Esophagus (tissue), 2 donors: ENCODE data around the gene CATSPER3. TPM values are rescaled to one million over a fixed set of nuclear protein-coding genes. Genes with fewer than 3 reads are reported as not detected.
"Not testable (repeated sequence)": the region's sequence is repeated elsewhere in the genome, so short reads cannot be mapped to it uniquely, and the experiment has no call there.

Experiments
- H3K27ac ChIP-seq, 2 donors: one replicate each; pipeline ENCODE4 v1.5.1; 2013; ENCODE audit warnings: low read depth in 2 of 2, mild to moderate bottlenecking in 2 of 2, inconsistent platforms in 1 of 2, low read length in 1 of 2, moderate library complexity in 1 of 2
- H3K27me3 ChIP-seq, 2 donors: one replicate each; pipeline ENCODE4 v1.6.1; 2013; ENCODE audit warnings: low read length in 2 of 2, control low read depth in 1 of 2, mild to moderate bottlenecking in 1 of 2; ENCODE audit not compliant: insufficient read depth in 2 of 2, control insufficient read depth in 1 of 2
- H3K36me3 ChIP-seq, 2 donors: one replicate each; pipeline ENCODE4 v1.6.1; 2013; ENCODE audit warnings: low read length in 1 of 2; ENCODE audit not compliant: control insufficient read depth in 2 of 2, insufficient read depth in 2 of 2
- H3K4me1 ChIP-seq, 2 donors: one replicate each; pipeline ENCODE4 v1.6.1; 2013; ENCODE audit warnings: low read length in 1 of 2; ENCODE audit not compliant: control insufficient read depth in 2 of 2, insufficient read depth in 2 of 2
- H3K4me3 ChIP-seq, 2 donors: one replicate each; pipeline ENCODE4 v1.5.1; 2013; ENCODE audit warnings: low read length in 2 of 2, mild to moderate bottlenecking in 2 of 2, low read depth in 1 of 2, moderate library complexity in 1 of 2
- H3K9me3 ChIP-seq, 2 donors: one replicate each; pipeline ENCODE4 v1.6.1; 2013; ENCODE audit warnings: mild to moderate bottlenecking in 2 of 2, low read depth in 1 of 2, low read length in 1 of 2, moderate library complexity in 1 of 2; ENCODE audit not compliant: control insufficient read depth in 2 of 2, insufficient read depth in 1 of 2
- whole genome bisulfite sequencing, 2 donors: extraction: QIAGEN DNeasy Blood & Tissue Kit; methylation state at CpG; one replicate each; pipeline ENCODE4 v1.1.7; 2013; 5-methylcytosine and 5-hydroxymethylcytosine counted together
- polyA plus RNA-seq, 2 donors: library from polyadenylated mRNA; stranded (reverse); fragments of 200-250 nt; gene quantifications; one replicate each; pipeline ENCODE4 v1.2.3, GENCODE V29; 2013
- donor health status: healthy with polysubstance abuse.
- donor health status: Bipolar disorder and iron deficiency.

Gene CATSPER3
- polyA plus RNA-seq, 2 donors: 0.34 to 0.55 TPM

DNA sequence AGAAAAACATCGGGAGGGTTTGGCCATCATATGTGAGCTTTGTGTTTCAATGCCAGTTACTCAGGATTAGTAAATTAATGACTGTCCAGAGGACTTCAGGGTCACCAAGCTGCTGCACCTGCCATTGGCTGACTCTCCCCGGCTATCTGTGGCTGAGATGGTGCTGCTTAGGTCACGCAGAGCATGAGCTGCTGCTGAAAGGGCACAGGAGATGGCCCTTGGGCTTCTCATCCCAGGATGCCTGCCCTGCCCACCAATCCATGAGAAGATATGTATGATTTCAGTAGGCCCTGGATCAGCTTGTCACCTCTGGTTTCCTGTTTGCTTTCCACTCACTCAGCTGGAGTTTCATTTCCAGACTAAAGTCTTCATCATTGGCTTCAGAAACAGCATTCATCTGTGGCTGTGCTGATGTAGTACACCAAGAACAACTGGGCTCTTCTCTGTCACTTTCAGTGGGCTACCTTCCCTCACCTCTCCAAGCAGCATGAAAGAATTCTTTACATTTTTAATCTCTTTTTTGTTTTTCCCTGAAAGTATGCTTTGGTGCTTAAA lies 2.4 kb upstream of the CATSPER3 start:
- H3K4me1 ChIP-seq: peaks cover 0 to 3% of the 10 kb centered on the region in 2 donors
- no peak overlapping the region for H3K27ac ChIP-seq
- H3K9me3 ChIP-seq: no peaks in the 10 kb centered on the region
- no peaks in the 10 kb centered on the region for H3K27me3 ChIP-seq
- no peak overlapping the region for H3K4me3 ChIP-seq
- peaks cover 0 to 10% of the 10 kb centered on the region in 2 donors for H3K36me3 ChIP-seq
- 79 to 86% methylated on average over 3 of the region's 3 CpGs for WGBS, 2 donors

DNA sequence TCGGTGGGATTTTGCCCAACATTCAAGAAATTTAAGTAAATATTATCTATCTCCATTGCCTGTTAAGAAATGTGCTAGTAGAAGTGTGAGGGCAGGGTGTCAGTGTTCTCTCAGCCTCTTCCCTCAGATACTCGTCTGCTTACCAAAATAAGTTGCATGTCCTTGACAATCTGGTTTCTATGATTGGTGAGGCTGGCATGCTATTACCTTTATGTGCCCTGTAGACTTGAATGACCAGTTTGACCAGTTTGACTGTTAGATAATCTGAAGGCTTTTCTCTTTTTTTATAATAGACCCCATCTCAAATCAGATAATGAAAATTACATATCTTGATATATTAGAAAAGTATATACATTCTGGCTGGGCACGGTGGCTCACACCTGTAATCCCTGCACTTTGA lies 348 bp downstream of the CATSPER3 start:
- H3K27me3 ChIP-seq: no peaks in the 10 kb centered on the region
- no peaks in the 10 kb centered on the region for H3K9me3 ChIP-seq
- peaks cover 0 to 3% of the 10 kb centered on the region in 2 donors for H3K4me1 ChIP-seq
- WGBS, 2 donors: 75 to 81% methylated on average over 3 of the region's 3 CpGs
- no peak overlapping the region for H3K4me3 ChIP-seq
- H3K36me3 ChIP-seq: peaks cover 0 to 5% of the 10 kb centered on the region in 2 donors
- peak overlapping the region in 1 of 2 donors; percentile 6 for H3K27ac ChIP-seq

DNA sequence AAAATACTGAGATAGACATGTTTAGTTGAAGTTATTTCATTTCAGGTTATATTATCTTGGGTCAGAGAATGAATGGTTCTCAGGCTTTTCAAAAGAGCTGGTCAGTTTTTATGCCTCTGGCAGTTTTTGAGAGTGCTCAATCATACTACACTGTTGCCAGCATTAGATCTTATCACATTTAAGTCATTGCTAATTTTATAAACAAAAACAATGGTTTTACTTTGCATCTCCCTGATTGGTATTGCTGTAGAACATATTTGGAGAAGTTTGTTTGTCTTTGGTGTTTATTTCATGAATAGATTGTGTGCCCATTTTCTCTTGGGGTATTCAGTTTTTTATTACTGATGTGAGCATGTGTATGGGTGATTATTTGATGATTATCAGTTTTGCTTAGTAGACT lies 1.5 kb downstream of the CATSPER3 start:
- Histone ChIP-seq H3K27me3 (no peaks in the 10 kb centered on the region), H3K27ac (no peak overlapping the region), H3K9me3 (no peaks in the 10 kb centered on the region), H3K36me3 (peaks cover 0 to 5% of the 10 kb centered on the region in 2 donors), H3K4me1 (peaks cover 0 to 3% of the 10 kb centered on the region in 2 donors), H3K4me3 (no peak overlapping the region)

DNA sequence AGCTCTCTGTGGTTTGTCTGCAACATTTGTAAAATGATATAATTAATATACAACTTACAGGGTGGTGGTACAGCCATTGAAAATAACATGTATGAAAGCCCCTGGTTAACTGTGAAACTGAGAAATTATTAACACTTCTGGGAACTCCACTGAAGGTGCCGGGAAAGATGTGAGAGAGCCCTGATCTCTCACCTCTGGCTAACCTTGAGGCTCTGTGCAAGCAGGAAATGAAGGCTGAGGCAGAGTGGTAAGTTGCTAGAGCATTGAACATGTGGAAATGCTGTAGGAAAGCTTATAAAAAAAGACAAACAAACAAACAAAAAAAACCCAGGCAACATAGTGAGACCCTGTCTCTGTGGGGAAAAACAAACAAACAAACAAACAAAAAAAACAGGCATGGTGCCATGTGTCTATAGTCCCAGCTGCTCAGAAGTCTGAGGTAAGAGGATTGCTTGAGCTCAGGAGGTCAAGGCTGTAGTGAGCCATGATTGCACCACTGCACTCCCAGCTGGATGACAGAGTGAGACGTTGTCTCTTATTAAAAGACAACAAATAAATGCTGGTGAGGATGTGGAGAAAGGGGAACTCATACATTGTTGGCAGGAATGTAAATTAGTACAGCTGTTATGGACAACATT lies 7.5 kb downstream of the CATSPER3 start:
- Histone ChIP-seq H3K9me3 (peaks cover 0 to 11% of the 10 kb centered on the region in 2 donors), H3K36me3 (peaks cover 0 to 2% of the 10 kb centered on the region in 2 donors), H3K27me3 (no peaks in the 10 kb centered on the region), H3K4me3 (no peak overlapping the region), H3K4me1 (no peaks in the 10 kb centered on the region), H3K27ac (no peak overlapping the region)
- 66 to 83% methylated on average over 2 of the region's 2 CpGs for WGBS, 2 donors

DNA sequence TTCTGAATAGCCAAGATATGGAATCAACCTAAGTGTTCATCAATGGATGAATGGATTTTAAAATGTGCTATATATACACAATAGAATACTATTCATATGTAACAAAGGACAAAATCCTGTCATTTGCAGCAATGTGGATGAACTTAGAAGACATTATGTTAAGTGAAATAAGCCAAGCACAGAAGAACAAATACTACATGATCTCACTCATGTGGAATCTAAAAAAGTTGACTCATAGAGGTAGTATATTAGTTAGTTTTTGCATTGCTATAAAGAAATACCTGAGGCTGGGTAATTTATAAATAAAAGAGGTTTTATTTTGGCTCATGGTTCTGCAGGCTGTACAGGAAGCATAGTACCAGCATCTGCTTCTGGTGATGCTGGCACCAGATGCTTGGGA lies 8.1 kb downstream of the CATSPER3 start:
- H3K27ac ChIP-seq: no peak overlapping the region
- no peak overlapping the region for H3K4me3 ChIP-seq
- no peaks in the 10 kb centered on the region for H3K4me1 ChIP-seq
- no peaks in the 10 kb centered on the region for H3K27me3 ChIP-seq
- H3K9me3 ChIP-seq: peaks cover 0 to 11% of the 10 kb centered on the region in 2 donors
- no peaks in the 10 kb centered on the region for H3K36me3 ChIP-seq

DNA sequence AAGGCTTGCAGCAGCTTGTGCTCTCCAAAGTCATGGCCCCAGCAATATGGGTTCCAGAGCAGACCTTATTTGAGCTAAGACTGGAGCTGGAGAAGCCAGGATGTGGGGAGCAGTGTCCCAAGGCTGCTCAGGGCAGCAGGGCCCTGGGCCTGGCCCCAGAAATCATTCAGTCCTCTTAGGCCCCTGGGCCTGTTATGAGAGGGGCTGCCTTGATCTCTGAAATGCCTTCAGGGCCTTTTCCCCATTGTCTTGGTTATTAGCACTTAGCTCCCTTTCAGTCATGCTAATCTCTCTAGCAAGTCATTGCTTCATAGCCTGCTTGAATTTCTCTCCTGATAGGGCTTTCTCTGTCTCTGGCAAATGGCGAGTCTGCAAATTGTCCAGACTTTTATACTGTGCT lies 9.1 kb downstream of the CATSPER3 start:
- no peak overlapping the region for H3K27ac ChIP-seq
- no peaks in the 10 kb centered on the region for H3K27me3 ChIP-seq
- no peak overlapping the region for H3K4me3 ChIP-seq
- H3K4me1 ChIP-seq: no peaks in the 10 kb centered on the region
- WGBS, 2 donors: 95 to 96% methylated on average over 1 of the region's 1 CpG
- peaks cover 0 to 13% of the 10 kb centered on the region in 2 donors for H3K9me3 ChIP-seq
- H3K36me3 ChIP-seq: no peaks in the 10 kb centered on the region

DNA sequence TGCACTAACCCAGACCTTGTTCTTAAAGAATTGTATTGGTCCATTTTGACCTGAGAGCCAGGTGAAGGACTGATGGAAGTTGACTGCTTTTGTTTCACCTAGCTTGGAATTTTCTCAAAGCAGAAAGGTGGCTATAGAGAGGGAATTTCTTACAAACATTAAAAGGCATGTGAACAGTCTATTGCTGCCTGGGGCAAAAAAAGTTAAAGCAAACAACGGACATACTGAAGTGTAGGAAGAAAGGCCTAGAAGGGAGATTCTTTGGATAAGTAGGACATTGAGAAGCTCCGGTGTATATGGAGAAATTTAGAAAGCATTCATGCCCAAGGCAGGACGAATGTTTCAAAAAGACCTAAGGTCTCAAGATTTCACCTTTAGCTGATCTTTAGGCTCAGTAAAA lies 11.7 kb downstream of the CATSPER3 start:
- Histone ChIP-seq H3K27ac (no peak overlapping the region), H3K4me3 (no peak overlapping the region), H3K36me3 (no peaks in the 10 kb centered on the region), H3K4me1 (no peaks in the 10 kb centered on the region), H3K9me3 (peaks cover 0 to 14% of the 10 kb centered on the region in 2 donors), H3K27me3 (no peaks in the 10 kb centered on the region)
- WGBS, 2 donors: 86 to 89% methylated on average over 3 of the region's 3 CpGs

DNA sequence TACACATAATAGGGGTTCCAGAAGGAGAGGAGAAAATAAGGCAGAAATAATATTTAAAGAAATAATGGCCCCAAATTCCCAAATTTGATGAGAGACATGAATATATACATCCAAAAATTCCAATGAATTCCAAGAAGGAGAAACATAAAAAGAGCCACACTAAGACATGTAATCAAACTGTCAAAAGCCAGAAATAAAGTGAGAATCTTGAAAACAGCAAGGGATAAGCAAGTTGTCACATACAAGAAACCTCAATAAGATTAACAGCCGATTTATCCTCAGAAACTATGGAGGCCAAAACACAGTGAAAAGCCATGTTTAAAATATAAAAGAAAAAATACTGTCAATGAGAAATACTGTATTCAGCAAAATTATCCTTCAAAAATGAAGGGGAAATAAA lies 14.5 kb downstream of the CATSPER3 start:
- Histone ChIP-seq H3K4me3 (no peak overlapping the region), H3K36me3 (no peaks in the 10 kb centered on the region), H3K27me3 (no peaks in the 10 kb centered on the region), H3K27ac (no peak overlapping the region), H3K9me3 (peaks cover 0 to 8% of the 10 kb centered on the region in 2 donors), H3K4me1 (no peaks in the 10 kb centered on the region)
- 95 to 100% methylated on average over 1 of the region's 1 CpG for WGBS, 2 donors

DNA sequence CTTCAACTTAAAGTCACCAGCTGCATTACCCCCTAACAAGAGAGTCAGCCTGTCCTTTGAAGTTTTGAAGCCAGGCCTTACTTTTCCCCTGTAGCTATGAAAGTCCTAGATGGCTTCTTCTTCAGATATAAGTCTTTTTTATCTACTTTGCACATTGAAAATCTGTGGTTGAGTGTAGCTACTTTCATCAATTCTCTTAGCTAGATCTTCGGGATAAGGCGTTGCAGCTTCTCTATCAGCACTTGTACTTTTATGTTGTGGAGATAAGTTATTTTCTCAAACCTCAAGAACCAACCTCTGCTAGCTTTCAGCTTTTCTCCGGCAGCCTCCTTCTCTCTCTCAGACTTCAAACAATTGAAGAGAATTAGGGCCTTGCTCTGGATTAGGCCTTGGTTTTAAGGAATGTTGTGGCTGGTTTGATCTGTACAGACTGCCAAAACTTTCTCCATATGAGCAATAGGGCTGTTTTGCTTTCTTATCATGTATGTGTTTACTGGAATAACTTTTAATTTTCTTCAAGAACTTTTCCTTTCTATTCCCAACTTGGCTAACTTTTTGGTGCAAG lies 21.6 kb downstream of the CATSPER3 start:
- Histone ChIP-seq H3K27ac (no peak overlapping the region), H3K9me3 (no peaks in the 10 kb centered on the region), H3K27me3 (no peaks in the 10 kb centered on the region), H3K4me3 (no peak overlapping the region), H3K36me3 (no peaks in the 10 kb centered on the region), H3K4me1 (no peaks in the 10 kb centered on the region)
- WGBS, 2 donors: 82 to 87% methylated on average over 3 of the region's 3 CpGs

DNA sequence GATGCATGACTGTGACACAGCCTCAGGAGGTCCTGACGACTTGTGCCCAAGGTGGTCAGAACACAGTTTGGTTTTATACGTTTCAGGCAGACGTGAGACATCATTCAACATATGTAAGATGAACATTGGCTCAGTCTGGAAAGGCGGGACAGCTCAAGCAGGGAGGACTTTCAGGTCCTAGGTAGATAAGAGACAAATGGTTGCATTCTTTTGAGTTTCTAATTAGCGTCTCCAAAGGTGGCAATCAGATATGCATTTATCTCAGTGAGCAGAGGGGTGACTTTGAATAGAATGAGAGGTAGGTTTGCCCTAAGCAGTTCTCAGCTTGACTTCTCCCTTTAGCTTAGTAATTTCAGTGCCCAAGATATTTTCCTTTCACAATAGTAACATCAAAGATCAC lies 22.5 kb downstream of the CATSPER3 start:
- H3K27ac ChIP-seq, H3K36me3 ChIP-seq, H3K4me1 ChIP-seq, H3K9me3 ChIP-seq, H3K27me3 ChIP-seq, H3K4me3 ChIP-seq: not testable (repeated sequence)
- 83 to 86% methylated on average over 5 of the region's 5 CpGs for WGBS, 2 donors
